OCI-LY1 (cell line): ENCODE measurements around the gene FILIP1L.

Experiments
- H2AFZ ChIP-seq: fragments of 200-600 bp; sonication (generic), shearing (Covaris generic); 2 replicates; pipeline ENCODE4 v1.6.0; 2014; ENCODE audit warnings: antibody characterized with exemption, mild to moderate bottlenecking, low read length
- H3F3A ChIP-seq: fragments of 200-600 bp; sonication (generic), shearing (Covaris generic); 2 replicates; pipeline ENCODE4 v1.6.0; 2014; ENCODE audit warnings: mild to moderate bottlenecking, antibody characterized with exemption, low read length, moderate library complexity; ENCODE audit not compliant: insufficient read depth
- H3K27ac ChIP-seq: fragments of 200-600 bp; sonication (generic); 2 replicates; pipeline ENCODE4 v1.5.1; 2014; ENCODE audit warnings: low read length, mixed run types, mild to moderate bottlenecking, low read depth; ENCODE audit not compliant: poor library complexity, severe bottlenecking
- H3K27me3 ChIP-seq: fragments of 200-600 bp; sonication (generic); 2 replicates; pipeline ENCODE4 v1.6.0; 2014; ENCODE audit warnings: antibody characterized with exemption, mild to moderate bottlenecking, low read length, moderate library complexity; ENCODE audit not compliant: insufficient read depth
- H3K36me3 ChIP-seq: fragments of 200-600 bp; sonication (generic); 2 replicates; pipeline ENCODE4 v1.6.1; 2014; ENCODE audit warnings: mild to moderate bottlenecking, antibody characterized with exemption, low read length, moderate library complexity, mixed read lengths; ENCODE audit not compliant: insufficient read depth
- H3K4me1 ChIP-seq: fragments of 200-600 bp; sonication (generic); 2 replicates; pipeline ENCODE4 v1.5.1; 2014; ENCODE audit warnings: mild to moderate bottlenecking, low read length, moderate library complexity; ENCODE audit not compliant: insufficient read depth, severe bottlenecking
- H3K4me2 ChIP-seq: fragments of 200-600 bp; sonication (generic), shearing (Covaris generic); 2 replicates; pipeline ENCODE4 v1.6.1; 2014; ENCODE audit warnings: low read length
- H3K4me3 ChIP-seq: fragments of 200-600 bp; sonication (generic); 2 replicates; pipeline ENCODE4 v1.5.1; 2014; ENCODE audit warnings: low read length, low read depth, mild to moderate bottlenecking, mixed read lengths; ENCODE audit not compliant: poor library complexity, severe bottlenecking
- H3K79me2 ChIP-seq: fragments of 200-600 bp; shearing (Covaris generic); 2 replicates; pipeline ENCODE4 v1.6.1; 2016; ENCODE audit warnings: mixed run types, low read length, mixed read lengths; ENCODE audit not compliant: insufficient read depth
- H3K9ac ChIP-seq: fragments of 200-600 bp; sonication (generic), shearing (Covaris generic); 2 replicates; pipeline ENCODE4 v1.6.1; 2014; ENCODE audit warnings: mild to moderate bottlenecking, low read length, mixed read lengths
- H3K9me2 ChIP-seq: fragments of 200-600 bp; sonication (generic), shearing (Covaris generic); 2 replicates; pipeline ENCODE4 v1.6.1; 2014; ENCODE audit warnings: low read depth, mild to moderate bottlenecking, low read length, mixed read lengths
- H3K9me3 ChIP-seq: fragments of 200-600 bp; shearing (Covaris generic); 2 replicates; pipeline ENCODE4 v1.6.1; 2014; ENCODE audit warnings: low read length, mixed read lengths
- H4K20me1 ChIP-seq: fragments of 200-600 bp; sonication (generic), shearing (Covaris generic); 2 replicates; pipeline ENCODE4 v1.6.0; 2016; ENCODE audit warnings: mild to moderate bottlenecking, low read length; ENCODE audit not compliant: insufficient read depth
- CTCF ChIP-seq: fragments of 200-600 bp; sonication (generic), shearing (Covaris generic); IDR thresholded peaks from 2 replicates; pipeline ENCODE4 v1.5.1; 2017; ENCODE audit warnings: mild to moderate bottlenecking, antibody characterized with exemption, low read length, moderate library complexity, mixed read lengths
- EZH2 ChIP-seq: fragments of 200-600 bp; sonication (generic), shearing (Covaris generic); IDR thresholded peaks from 2 replicates; pipeline ENCODE4 v1.8.0; 2017; ENCODE audit warnings: borderline replicate concordance, mixed run types, mild to moderate bottlenecking, antibody characterized with exemption, low read length, moderate library complexity, mixed read lengths

Gene FILIP1L

DNA sequence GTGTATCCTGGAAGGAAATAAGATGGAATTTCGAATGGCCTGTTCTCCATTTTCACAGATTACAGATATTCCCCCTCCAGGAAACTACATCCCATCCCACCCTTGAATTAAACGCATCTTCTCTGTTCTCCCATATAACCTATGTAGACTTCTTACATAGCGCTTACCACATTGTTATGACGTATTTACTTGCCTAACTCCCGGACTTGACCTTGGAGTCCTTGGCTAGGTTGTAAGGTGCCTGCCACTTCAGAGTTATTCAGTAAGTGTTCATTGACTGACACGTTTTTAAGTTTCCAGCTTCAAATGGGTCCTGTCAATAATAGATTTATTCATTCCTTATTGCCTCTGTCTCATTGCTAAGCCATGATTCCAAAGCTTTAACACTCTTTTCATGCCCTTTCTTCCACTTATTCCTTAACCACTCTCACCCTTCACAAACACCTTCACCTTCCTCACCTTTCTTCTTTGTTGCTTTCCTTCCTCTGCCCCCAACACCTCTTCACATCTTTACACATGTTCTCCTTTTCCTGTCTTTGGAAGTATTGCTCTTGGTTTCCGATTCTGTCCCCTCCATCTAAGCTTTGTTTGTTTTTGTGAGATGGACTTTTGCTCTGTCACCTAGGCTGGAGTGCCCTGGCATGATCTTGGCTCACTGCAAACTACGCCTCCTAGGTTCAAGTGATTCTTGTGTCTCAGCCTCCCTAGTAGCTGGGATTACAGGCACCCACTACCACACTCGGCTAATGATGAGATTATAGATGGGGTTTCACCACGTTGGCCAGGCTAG lies 158.3 kb downstream of the FILIP1L start:
- no peaks in the 10 kb centered on the region for H3K79me2 ChIP-seq
- H3K4me2 ChIP-seq, result no peak overlapping the region
- no peak overlapping the region for H3K9ac ChIP-seq
- no peak for TF ChIP-seq EZH2
- no peak for TF ChIP-seq CTCF
- no peaks in the 10 kb centered on the region for H3K9me2 ChIP-seq
- H2AFZ ChIP-seq, result no peak overlapping the region
- H3K9me3 ChIP-seq, result no peaks in the 10 kb centered on the region
- no peaks in the 10 kb centered on the region for H3K27me3 ChIP-seq
- no peaks in the 10 kb centered on the region for H3K36me3 ChIP-seq
- no peaks in the 10 kb centered on the region for H3K4me1 ChIP-seq
- no peak overlapping the region for H3K27ac ChIP-seq
- no peaks in the 10 kb centered on the region for H3F3A ChIP-seq
- H3K4me3 ChIP-seq, result no peak overlapping the region
- no peaks in the 10 kb centered on the region for H4K20me1 ChIP-seq

DNA sequence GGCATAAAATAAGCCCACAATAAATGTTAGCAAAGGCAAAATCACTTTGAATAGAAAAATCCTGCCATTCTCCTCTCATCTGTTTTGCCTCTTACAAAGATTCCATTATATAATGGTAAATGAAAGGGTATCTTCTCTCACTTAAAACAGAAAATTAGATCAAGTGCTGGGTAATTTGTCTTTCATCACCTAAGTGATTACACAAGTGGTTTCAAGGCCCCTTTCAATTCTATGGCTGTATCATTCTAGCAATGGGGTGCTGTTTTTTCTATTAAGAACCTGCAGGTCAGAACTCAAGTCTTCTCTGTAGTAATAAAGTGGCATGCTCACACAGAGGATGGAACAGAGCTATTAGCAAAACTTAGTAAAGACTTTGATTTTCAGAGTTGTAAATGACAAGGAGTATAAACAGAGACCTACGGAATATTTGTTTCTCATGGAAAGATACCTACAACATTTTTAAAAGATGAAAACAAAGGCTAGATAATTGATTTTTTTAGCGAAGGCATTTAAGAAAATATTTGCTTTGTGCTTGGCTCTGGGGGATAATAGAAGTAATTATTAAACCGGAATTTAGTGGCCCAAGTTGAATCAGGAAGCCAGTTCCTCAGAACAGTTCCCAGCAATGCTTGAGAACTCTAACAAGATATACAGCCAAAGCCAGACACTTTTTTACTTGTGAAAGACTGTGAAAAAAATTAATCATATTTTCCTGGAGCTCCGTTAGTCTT lies 159.2 kb downstream of the FILIP1L start:
- Histone ChIP-seq H3K27me3 (no peaks in the 10 kb centered on the region), H3K4me3 (no peak overlapping the region), H3F3A (no peaks in the 10 kb centered on the region), H2AFZ (no peak overlapping the region), H3K9ac (no peak overlapping the region), H3K36me3 (no peaks in the 10 kb centered on the region), H3K4me1 (no peaks in the 10 kb centered on the region), H3K4me2 (no peak overlapping the region), H4K20me1 (no peaks in the 10 kb centered on the region), H3K9me3 (no peaks in the 10 kb centered on the region), H3K9me2 (no peaks in the 10 kb centered on the region), H3K79me2 (no peaks in the 10 kb centered on the region), H3K27ac (no peak overlapping the region)
- TF ChIP-seq CTCF (no peak), EZH2 (no peak)

- H3K9me2 ChIP-seq, result no peaks in the 10 kb centered on the region
- no peak overlapping the region for H3K27ac ChIP-seq
- TF ChIP-seq CTCF (no peak), EZH2 (no peak)
Measured at GRCh38 chr3:99953596-99953995, 160.7 kb downstream of the FILIP1L start.

More at GRCh38 chr3:99953596-99953995, 160.7 kb downstream of the FILIP1L start:
- Histone ChIP-seq H3K9me3 (no peaks in the 10 kb centered on the region), H3K4me3 (no peak overlapping the region), H3K27me3 (no peaks in the 10 kb centered on the region), H3K36me3 (no peaks in the 10 kb centered on the region), H4K20me1 (no peaks in the 10 kb centered on the region), H3K9ac (no peak overlapping the region), H3F3A (no peaks in the 10 kb centered on the region), H3K4me2 (no peak overlapping the region), H3K79me2 (no peaks in the 10 kb centered on the region), H3K4me1 (no peaks in the 10 kb centered on the region), H2AFZ (no peak overlapping the region)
